HepG2 (cell line): ENCODE measurements around the gene USP32.

Experiments
- CTCF ChIP-seq: sonication (generic); formaldehyde crosslinking; IDR thresholded peaks from 2 replicates; pipeline ENCODE4 v1.5.0; 2020; ENCODE audit warnings: mild to moderate bottlenecking, missing genetic modification reagents, moderate library complexity
- DNMT3B ChIP-seq: conservative IDR thresholded peaks from 2 replicates; pipeline ENCODE4 v1.6.1; 2016; ENCODE audit warnings: missing biosample characterization, control low read depth
- NCOA2 ChIP-seq: sonication (generic); formaldehyde crosslinking; IDR thresholded peaks from 2 replicates; pipeline ENCODE4 v1.8.0; 2022; ENCODE audit warnings: inconsistent platforms
- NFIC ChIP-seq: IDR thresholded peaks from 2 replicates; pipeline ENCODE4 v1.6.1; 2012; ENCODE audit warnings: mild to moderate bottlenecking, low read length, inconsistent platforms
- NR3C1 ChIP-seq: sonication (generic); formaldehyde crosslinking; IDR thresholded peaks from 2 replicates; pipeline ENCODE4 v1.4.0; 2020; ENCODE audit warnings: missing genetic modification reagents
- U2AF2 ChIP-seq: fragments of 200-400 bp; formaldehyde crosslinking; IDR thresholded peaks from 2 replicates; pipeline ENCODE4 v1.6.1; 2017; ENCODE audit warnings: low read depth, mild to moderate bottlenecking, low read length
- ZFYVE20 ChIP-seq: sonication (generic); formaldehyde crosslinking; IDR thresholded peaks from 2 replicates; pipeline ENCODE4 v1.8.0; 2023; ENCODE audit warnings: low read depth, mild to moderate bottlenecking, moderate library complexity, missing genetic modification reagents, borderline replicate concordance
- ZNF629 ChIP-seq: sonication (generic); formaldehyde crosslinking; conservative IDR thresholded peaks from 2 replicates; pipeline ENCODE4 v1.5.0; 2020; ENCODE audit warnings: missing genetic modification reagents
- ZNF772 ChIP-seq: sonication (generic); formaldehyde crosslinking; IDR thresholded peaks from 2 replicates; pipeline ENCODE4 v1.5.0; 2020; ENCODE audit warnings: mild to moderate bottlenecking, missing genetic modification reagents
- TF ChIP-seq, protein P1 (sequence below): sonication (generic); formaldehyde crosslinking; IDR thresholded peaks from 2 replicates; pipeline ENCODE4 v1.5.0; 2020; ENCODE audit warnings: missing genetic modification reagents, mild to moderate bottlenecking, borderline replicate concordance
- TF ChIP-seq, protein P2 (sequence below): sonication (generic); formaldehyde crosslinking; IDR thresholded peaks from 2 replicates; pipeline ENCODE4 v1.8.1; 2023; ENCODE audit warnings: mild to moderate bottlenecking, inconsistent platforms, moderate library complexity, missing genetic modification reagents, borderline replicate concordance

DNA sequence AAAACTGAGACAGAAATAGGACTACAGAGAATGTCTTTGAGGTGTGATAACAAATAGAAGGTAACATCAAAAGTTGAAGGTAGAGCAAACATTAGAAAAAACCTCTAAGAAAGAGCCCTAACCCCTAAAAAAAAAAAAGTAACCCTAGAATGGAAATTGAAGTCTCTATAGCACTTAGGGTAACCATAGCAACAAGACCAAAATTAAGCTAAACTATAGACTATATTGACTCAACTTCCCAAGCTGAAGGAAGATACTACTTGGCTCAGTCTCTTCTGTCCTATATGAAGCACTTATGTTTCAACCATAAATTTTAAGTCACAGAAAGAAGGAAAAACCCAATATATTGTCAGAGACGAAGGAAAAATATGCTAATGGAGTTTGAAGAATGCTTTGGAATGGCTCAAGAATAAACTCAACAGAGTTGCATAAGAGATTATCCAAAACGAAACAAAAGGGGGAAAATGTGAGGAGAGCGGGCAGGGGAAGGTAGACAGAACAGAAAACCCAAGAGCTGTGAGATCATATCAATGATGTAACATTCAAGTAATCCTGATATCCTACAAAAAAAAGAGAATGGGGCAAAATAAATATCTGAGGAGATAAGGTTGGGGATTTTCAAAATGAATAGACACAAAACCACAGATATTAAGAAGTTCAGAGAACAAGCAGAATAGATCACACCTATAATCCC is 88.4 kb downstream of the USP32 start:
- TF ChIP-seq NR3C1 (CRISPR knock-in tag) (no peak), ZNF629 (CRISPR knock-in tag) (no peak), NFIC (no peak), CTCF (CRISPR knock-in tag) (no peak), DNMT3B (CRISPR knock-in tag) (no peak), U2AF2 (no peak), ZNF772 (CRISPR knock-in tag) (no peak), ZFYVE20 (no peak), NCOA2 (CRISPR knock-in tag) (no peak)
- TF ChIP-seq, protein P1, sequence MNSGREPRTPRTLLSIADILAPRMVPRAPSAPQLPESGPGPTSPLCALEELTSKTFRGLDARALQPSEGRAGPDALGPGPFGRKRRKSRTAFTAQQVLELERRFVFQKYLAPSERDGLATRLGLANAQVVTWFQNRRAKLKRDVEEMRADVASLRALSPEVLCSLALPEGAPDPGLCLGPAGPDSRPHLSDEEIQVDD (CRISPR knock-in tag): no peak
- TF ChIP-seq, protein P2, sequence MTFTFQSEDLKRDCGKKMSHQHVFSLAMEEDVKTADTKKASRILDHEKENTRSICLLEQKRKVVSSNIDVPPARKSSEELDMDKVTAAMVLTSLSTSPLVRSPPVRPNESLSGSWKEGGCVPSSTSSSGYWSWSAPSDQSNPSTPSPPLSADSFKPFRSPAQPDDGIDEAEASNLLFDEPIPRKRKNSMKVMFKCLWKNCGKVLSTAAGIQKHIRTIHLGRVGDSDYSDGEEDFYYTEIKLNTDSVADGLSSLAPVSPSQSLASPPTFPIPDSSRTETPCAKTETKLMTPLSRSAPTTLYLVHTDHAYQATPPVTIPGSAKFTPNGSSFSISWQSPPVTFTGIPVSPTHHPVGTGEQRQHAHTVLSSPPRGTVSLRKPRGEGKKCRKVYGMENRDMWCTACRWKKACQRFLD (CRISPR knock-in tag): no peak
